Measurements from ENCODE around the gene FLNC.

- TF ChIP-seq POLR2A (IDR thresholded peaks at IDR 0.05; ENCODE audit: low read length): no peak
- no peak for TF ChIP-seq EP300 (IDR thresholded peaks at IDR 0.05)
- TF ChIP-seq USF2 (IDR thresholded peaks at IDR 0.05): no peak
- no peak for TF ChIP-seq BHLHE40 (IDR thresholded peaks at IDR 0.05; ENCODE audit: low read depth, low read length)
These were observed 36.0 kb downstream of the FLNC start for GRCh38 chr7:128865996-128866877.
